ENCODE data around the gene UQCR11.

Gene UQCR11

DNA sequence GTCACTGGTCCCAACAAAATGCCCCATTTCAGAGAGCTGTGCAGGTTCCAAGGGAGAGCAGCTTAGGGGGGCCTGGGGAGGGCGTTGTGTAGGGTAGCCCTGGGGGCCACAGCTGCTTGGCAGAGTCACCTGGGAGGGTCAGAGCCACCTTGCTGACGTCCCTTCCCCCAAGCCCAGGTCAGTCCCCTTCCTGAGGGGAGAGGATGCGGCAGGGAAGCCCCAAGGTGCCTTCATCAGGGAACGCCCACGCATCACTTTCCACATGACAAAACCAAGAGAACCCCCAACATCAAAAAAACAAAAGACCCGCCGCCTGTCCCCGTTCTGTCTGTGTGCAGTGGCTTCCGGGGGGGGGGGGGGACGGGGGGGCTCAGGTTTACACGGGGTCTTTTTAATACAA is 5.3 kb upstream of the UQCR11 start:
- no peaks in the 10 kb centered on the region for H3K9me2 ChIP-seq (replicated peaks; ENCODE audit: insufficient read depth, low read length)
- peaks cover 21% of the 10 kb centered on the region for H3K36me3 ChIP-seq (replicated peaks; ENCODE audit: insufficient read depth, low read length)
- H3F3A ChIP-seq (ENCODE audit: insufficient read depth, low read length), result peaks cover 54% of the 10 kb centered on the region
- no peak overlapping the region for H3K27ac ChIP-seq (ENCODE audit: low read length)
- H3K4me2 ChIP-seq (ENCODE audit: low read depth, low read length), result no peak overlapping the region
- DNase-seq, result no peak
- no peak overlapping the region for H2AFZ ChIP-seq (ENCODE audit: low read length)
- TF ChIP-seq EZH2 (optimal IDR thresholded peaks at IDR 0.05; ENCODE audit: low read depth, low read length), result no peak
- peaks cover 8% of the 10 kb centered on the region; the same call in 1 of the 2 replicates for H3K4me1 ChIP-seq (ENCODE audit: low read length)
- no peak overlapping the region for H3K4me3 ChIP-seq (ENCODE audit: low read length)
- no peaks in the 10 kb centered on the region for H3K27me3 ChIP-seq (replicated peaks; ENCODE audit: insufficient read depth, low read length)
- no peaks in the 10 kb centered on the region for H3K9me3 ChIP-seq (replicated peaks; ENCODE audit: insufficient read depth, low read length)
- no peaks in the 10 kb centered on the region for H4K20me1 ChIP-seq (ENCODE audit: insufficient read depth, low read length)
- no peak overlapping the region for H3K9ac ChIP-seq (ENCODE audit: low read length)
- H3K79me2 ChIP-seq (ENCODE audit: low read length), result peaks cover 25% of the 10 kb centered on the region

DNA sequence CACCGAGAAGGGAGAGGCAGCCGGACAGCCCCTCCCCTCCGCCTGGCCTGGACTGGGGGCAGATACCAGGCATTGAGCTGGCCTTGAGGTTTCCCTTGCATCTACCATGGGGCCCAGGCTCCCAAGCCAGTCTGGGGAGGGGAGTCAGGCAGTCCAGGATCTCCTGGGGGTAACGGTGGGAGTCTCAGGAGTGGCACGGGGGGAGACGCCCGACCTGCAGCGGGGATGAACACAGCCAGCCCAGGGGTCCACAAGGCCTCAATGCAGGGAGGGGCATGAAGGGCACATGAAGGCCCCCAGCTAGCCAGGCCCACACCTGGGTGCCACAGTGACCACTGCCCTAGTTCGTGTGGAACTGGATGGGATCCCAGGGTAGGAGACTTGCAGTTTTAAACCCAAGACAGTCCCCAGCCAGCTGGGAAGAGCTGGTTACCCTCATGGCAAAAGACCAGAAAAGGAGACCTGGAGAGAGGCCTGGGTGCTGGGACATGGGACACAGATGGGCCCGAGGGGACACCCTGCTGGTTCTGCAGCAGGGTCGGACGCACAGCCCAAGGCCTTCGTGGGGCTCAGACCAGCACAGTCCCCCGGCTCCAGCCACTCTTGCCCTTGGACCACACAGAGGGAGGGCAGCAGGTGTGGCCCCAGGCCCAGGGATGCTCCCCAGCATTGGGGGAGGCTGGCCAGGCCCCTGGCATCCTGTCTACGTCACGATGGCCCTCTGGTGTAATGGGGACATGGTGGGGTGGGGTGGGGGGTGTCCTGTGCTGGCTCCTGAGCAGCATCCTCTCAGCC is 4.6 kb upstream of the UQCR11 start:
- Histone ChIP-seq H3K4me1 (ENCODE audit: low read length) (peaks cover 8% of the 10 kb centered on the region; the same call in 1 of the 2 replicates), H4K20me1 (ENCODE audit: insufficient read depth, low read length) (no peaks in the 10 kb centered on the region), H3K27me3 (replicated peaks; ENCODE audit: insufficient read depth, low read length) (no peaks in the 10 kb centered on the region), H3K36me3 (replicated peaks; ENCODE audit: insufficient read depth, low read length) (peaks cover 19% of the 10 kb centered on the region), H3F3A (ENCODE audit: insufficient read depth, low read length) (peaks cover 56% of the 10 kb centered on the region), H3K9ac (ENCODE audit: low read length) (no peak overlapping the region), H3K4me2 (ENCODE audit: low read depth, low read length) (no peak overlapping the region), H2AFZ (ENCODE audit: low read length) (no peak overlapping the region), H3K4me3 (ENCODE audit: low read length) (no peak overlapping the region), H3K9me3 (replicated peaks; ENCODE audit: insufficient read depth, low read length) (no peaks in the 10 kb centered on the region), H3K9me2 (replicated peaks; ENCODE audit: insufficient read depth, low read length) (no peaks in the 10 kb centered on the region), H3K79me2 (ENCODE audit: low read length) (peaks cover 24% of the 10 kb centered on the region), H3K27ac (ENCODE audit: low read length) (no peak overlapping the region)
- DNase-seq, result no peak
- no peak for TF ChIP-seq EZH2phosphoT487 (IDR thresholded peaks at IDR 0.05; ENCODE audit: low read length)
- TF ChIP-seq EZH2 (optimal IDR thresholded peaks at IDR 0.05; ENCODE audit: low read depth, low read length), result no peak
- TF ChIP-seq, protein P1, sequence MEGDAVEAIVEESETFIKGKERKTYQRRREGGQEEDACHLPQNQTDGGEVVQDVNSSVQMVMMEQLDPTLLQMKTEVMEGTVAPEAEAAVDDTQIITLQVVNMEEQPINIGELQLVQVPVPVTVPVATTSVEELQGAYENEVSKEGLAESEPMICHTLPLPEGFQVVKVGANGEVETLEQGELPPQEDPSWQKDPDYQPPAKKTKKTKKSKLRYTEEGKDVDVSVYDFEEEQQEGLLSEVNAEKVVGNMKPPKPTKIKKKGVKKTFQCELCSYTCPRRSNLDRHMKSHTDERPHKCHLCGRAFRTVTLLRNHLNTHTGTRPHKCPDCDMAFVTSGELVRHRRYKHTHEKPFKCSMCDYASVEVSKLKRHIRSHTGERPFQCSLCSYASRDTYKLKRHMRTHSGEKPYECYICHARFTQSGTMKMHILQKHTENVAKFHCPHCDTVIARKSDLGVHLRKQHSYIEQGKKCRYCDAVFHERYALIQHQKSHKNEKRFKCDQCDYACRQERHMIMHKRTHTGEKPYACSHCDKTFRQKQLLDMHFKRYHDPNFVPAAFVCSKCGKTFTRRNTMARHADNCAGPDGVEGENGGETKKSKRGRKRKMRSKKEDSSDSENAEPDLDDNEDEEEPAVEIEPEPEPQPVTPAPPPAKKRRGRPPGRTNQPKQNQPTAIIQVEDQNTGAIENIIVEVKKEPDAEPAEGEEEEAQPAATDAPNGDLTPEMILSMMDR (IDR thresholded peaks at IDR 0.05; ENCODE audit: low read length), result no peak

DNA sequence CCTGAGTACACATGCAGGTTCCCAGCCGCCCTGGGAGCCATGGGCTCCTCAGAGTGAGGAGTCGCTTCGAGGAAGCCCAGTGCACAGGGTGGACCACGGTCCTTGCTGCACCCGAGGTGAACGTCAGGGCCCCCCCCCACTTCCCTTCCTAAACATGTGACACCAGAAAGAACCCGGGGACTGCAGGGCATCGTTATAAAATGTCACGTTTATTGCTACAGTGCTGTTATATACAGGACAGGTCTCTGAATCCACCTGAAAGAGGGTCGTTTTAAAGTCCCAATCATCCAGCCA is 3.8 kb upstream of the UQCR11 start:
- TF ChIP-seq EZH2 (optimal IDR thresholded peaks at IDR 0.05; ENCODE audit: low read depth, low read length) (no peak), EZH2phosphoT487 (IDR thresholded peaks at IDR 0.05; ENCODE audit: low read length) (no peak)
- TF ChIP-seq, protein P1 (IDR thresholded peaks at IDR 0.05; ENCODE audit: low read length), result no peak
- no peak overlapping the region for H2AFZ ChIP-seq (ENCODE audit: low read length)
- H3K9me2 ChIP-seq (replicated peaks; ENCODE audit: insufficient read depth, low read length), result no peaks in the 10 kb centered on the region
- H3K4me2 ChIP-seq (ENCODE audit: low read depth, low read length), result no peak overlapping the region
- no peaks in the 10 kb centered on the region for H3K27me3 ChIP-seq (replicated peaks; ENCODE audit: insufficient read depth, low read length)
- no peak overlapping the region for H3K4me3 ChIP-seq (ENCODE audit: low read length)
- peaks cover 24% of the 10 kb centered on the region for H3K79me2 ChIP-seq (ENCODE audit: low read length)
- peaks cover 56% of the 10 kb centered on the region for H3F3A ChIP-seq (ENCODE audit: insufficient read depth, low read length)
- H4K20me1 ChIP-seq (ENCODE audit: insufficient read depth, low read length), result no peaks in the 10 kb centered on the region
- no peaks in the 10 kb centered on the region for H3K9me3 ChIP-seq (replicated peaks; ENCODE audit: insufficient read depth, low read length)
- H3K4me1 ChIP-seq (ENCODE audit: low read length), result peaks cover 8% of the 10 kb centered on the region; the same call in 1 of the 2 replicates
- H3K9ac ChIP-seq (ENCODE audit: low read length), result no peak overlapping the region
- H3K36me3 ChIP-seq (replicated peaks; ENCODE audit: insufficient read depth, low read length), result peaks cover 11% of the 10 kb centered on the region
- no peak for DNase-seq
- H3K27ac ChIP-seq (ENCODE audit: low read length), result no peak overlapping the region

All from MM.1S (cell line).